Fibroblast of lung (primary cell): ENCODE measurements around the gene PWWP2B. TPM values are rescaled to one million over a fixed set of nuclear protein-coding genes. Genes with fewer than 3 reads are reported as not detected.

Experiments
- DNase-seq, 2 donors: peaks; one replicate each; pipeline versions ENCODE4 v3.0.0 to v3.0.0-alpha.2; 2010; ENCODE audit warnings: low read depth in 2 of 2
- H2AFZ ChIP-seq: 2 replicates; pipeline ENCODE4 v1.5.1; 2012; ENCODE audit warnings: low read length, control low read depth, inconsistent platforms
- H3K27ac ChIP-seq: 2 replicates; pipeline ENCODE4 v1.5.1; 2011; ENCODE audit warnings: low read length, control low read depth; ENCODE audit not compliant: insufficient read depth
- H3K27me3 ChIP-seq: 2 replicates; pipeline ENCODE4 v1.5.1; 2011; ENCODE audit warnings: mild to moderate bottlenecking, low read length; ENCODE audit not compliant: control insufficient read depth, insufficient read depth
- H3K36me3 ChIP-seq: 2 replicates; pipeline ENCODE4 v1.5.1; 2011; ENCODE audit warnings: low read length; ENCODE audit not compliant: control insufficient read depth, insufficient read depth
- H3K4me1 ChIP-seq: 2 replicates; pipeline ENCODE4 v1.5.1; 2011; ENCODE audit warnings: low read length; ENCODE audit not compliant: control insufficient read depth, insufficient read depth; ENCODE audit errors: extremely low read depth
- H3K4me2 ChIP-seq: 2 replicates; pipeline ENCODE4 v1.5.1; 2011; ENCODE audit warnings: low read length, control low read depth; ENCODE audit not compliant: insufficient read depth; ENCODE audit errors: extremely low read depth
- H3K4me3 ChIP-seq, 4 experiments: fragments of 200-600 bp in 1 of 4; sonication (generic) in 1 of 4; replicated peaks in 1 of 4; 2 replicates each; pipeline ENCODE4 v1.5.1; 2011 to 2016; ENCODE audit warnings: low read length in 4 of 4, low read depth in 3 of 4, mild to moderate bottlenecking in 3 of 4, control low read depth in 2 of 4, inconsistent platforms in 1 of 4, mixed read lengths in 1 of 4; ENCODE audit not compliant: insufficient read depth in 1 of 4; ENCODE audit errors: control extremely low read depth in 1 of 4
- H3K79me2 ChIP-seq: 2 replicates; pipeline ENCODE4 v1.5.1; 2012; ENCODE audit warnings: mild to moderate bottlenecking, low read length, inconsistent platforms; ENCODE audit not compliant: control insufficient read depth, insufficient read depth
- H3K9ac ChIP-seq: 2 replicates; pipeline ENCODE4 v1.5.1; 2011; ENCODE audit warnings: mild to moderate bottlenecking, low read length, control low read depth; ENCODE audit not compliant: insufficient read depth
- H3K9me3 ChIP-seq: 2 replicates; pipeline ENCODE4 v1.5.1; 2012; ENCODE audit warnings: low read depth, low read length; ENCODE audit not compliant: control insufficient read depth, insufficient read depth
- H4K20me1 ChIP-seq: 2 replicates; pipeline ENCODE4 v1.5.1; 2011; ENCODE audit warnings: low read length; ENCODE audit not compliant: control insufficient read depth, insufficient read depth; ENCODE audit errors: extremely low read depth
- EZH2 ChIP-seq: IDR thresholded peaks from 2 replicates; pipeline ENCODE4 v1.5.1; 2012; ENCODE audit warnings: low read length, control low read depth, mild to moderate bottlenecking; ENCODE audit errors: missing control alignments
- polyA plus RNA-seq, 2 donors: library from polyadenylated mRNA; depleted of rRNA in 1 of 2; stranded (reverse) in 1 of 2; unstranded in 1 of 2; fragments of >200 nt; gene quantifications; 2 replicates each; pipeline ENCODE4 v1.2.1, GENCODE V29; 2011 to 2012; ENCODE audit warnings: missing spikeins in 1 of 2
- total RNA-seq: library from RNA; depleted of rRNA; stranded (reverse); fragments of >200 nt; gene quantifications from 2 replicates; pipeline ENCODE4 v1.2.1, GENCODE V29; 2014
- TF ChIP-seq, protein P1 (sequence below), 2 donors: IDR thresholded peaks in 1 of 2; conservative IDR thresholded peaks in 1 of 2; 1 replicate in 1 of 2; 2 replicates in 1 of 2; pipeline ENCODE4 v1.5.1; 2011 to 2012; ENCODE audit warnings: low read length in 2 of 2, control low read depth in 1 of 2, inconsistent platforms in 1 of 2, low read depth in 1 of 2, mild to moderate bottlenecking in 1 of 2

The PWWP2B gene
- total and polyA plus RNA-seq, 2 donors (not counting 1 experiment from before 2014, with no cell fraction given) = 1.5 to 15.9 TPM

- Histone ChIP-seq H3K36me3 (no peaks in the 10 kb centered on the region), H3K27ac (no peak overlapping the region), H2AFZ (no peak overlapping the region), H3K4me2 (no peak overlapping the region), H3K4me1 (peaks cover 12% of the 10 kb centered on the region), H3K27me3 (no peaks in the 10 kb centered on the region), H3K79me2 (no peaks in the 10 kb centered on the region), H4K20me1 (no peaks in the 10 kb centered on the region), H3K9ac (no peak overlapping the region), H3K4me3 (no peak overlapping the region), H3K9me3 (no peaks in the 10 kb centered on the region)
- no peak for DNase-seq
- TF ChIP-seq EZH2 = no peak
- TF ChIP-seq, protein P1, sequence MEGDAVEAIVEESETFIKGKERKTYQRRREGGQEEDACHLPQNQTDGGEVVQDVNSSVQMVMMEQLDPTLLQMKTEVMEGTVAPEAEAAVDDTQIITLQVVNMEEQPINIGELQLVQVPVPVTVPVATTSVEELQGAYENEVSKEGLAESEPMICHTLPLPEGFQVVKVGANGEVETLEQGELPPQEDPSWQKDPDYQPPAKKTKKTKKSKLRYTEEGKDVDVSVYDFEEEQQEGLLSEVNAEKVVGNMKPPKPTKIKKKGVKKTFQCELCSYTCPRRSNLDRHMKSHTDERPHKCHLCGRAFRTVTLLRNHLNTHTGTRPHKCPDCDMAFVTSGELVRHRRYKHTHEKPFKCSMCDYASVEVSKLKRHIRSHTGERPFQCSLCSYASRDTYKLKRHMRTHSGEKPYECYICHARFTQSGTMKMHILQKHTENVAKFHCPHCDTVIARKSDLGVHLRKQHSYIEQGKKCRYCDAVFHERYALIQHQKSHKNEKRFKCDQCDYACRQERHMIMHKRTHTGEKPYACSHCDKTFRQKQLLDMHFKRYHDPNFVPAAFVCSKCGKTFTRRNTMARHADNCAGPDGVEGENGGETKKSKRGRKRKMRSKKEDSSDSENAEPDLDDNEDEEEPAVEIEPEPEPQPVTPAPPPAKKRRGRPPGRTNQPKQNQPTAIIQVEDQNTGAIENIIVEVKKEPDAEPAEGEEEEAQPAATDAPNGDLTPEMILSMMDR (conservative IDR thresholded peaks at IDR 0.05 in 1 of 2, IDR thresholded peaks at IDR 0.05 in 1 of 2; ENCODE audit: low read depth in 1 of 2, low read length in 2 of 2) = no peak
Observed at GRCh38 chr10:132423966-132424861, 27.2 kb downstream of the PWWP2B start.

- Histone ChIP-seq H3K4me3 (no peak overlapping the region), H3K4me2 (no peak overlapping the region), H3K27ac (no peak overlapping the region), H3K9ac (no peak overlapping the region), H3K4me1 (peaks cover 12% of the 10 kb centered on the region), H3K36me3 (no peaks in the 10 kb centered on the region), H4K20me1 (no peaks in the 10 kb centered on the region), H2AFZ (no peak overlapping the region), H3K79me2 (no peaks in the 10 kb centered on the region), H3K27me3 (no peaks in the 10 kb centered on the region), H3K9me3 (no peaks in the 10 kb centered on the region)
- no peak for DNase-seq
- TF ChIP-seq, protein P1 (conservative IDR thresholded peaks at IDR 0.05 in 1 of 2, IDR thresholded peaks at IDR 0.05 in 1 of 2; ENCODE audit: low read depth in 1 of 2, low read length in 2 of 2) = no peak
- no peak for TF ChIP-seq EZH2
Observed at GRCh38 chr10:132425029-132425756, 28.2 kb downstream of the PWWP2B start.

GRCh38 chr10:132425757-132426155 is 28.8 kb downstream of the PWWP2B start:
- no peak overlapping the region for H3K4me2 ChIP-seq
- H3K4me3 ChIP-seq = no peak overlapping the region
- no peaks in the 10 kb centered on the region for H3K27me3 ChIP-seq
- no peaks in the 10 kb centered on the region for H3K9me3 ChIP-seq
- H3K4me1 ChIP-seq = peaks cover 12% of the 10 kb centered on the region
- H2AFZ ChIP-seq = no peak overlapping the region
- no peaks in the 10 kb centered on the region for H4K20me1 ChIP-seq
- TF ChIP-seq, protein P1 (conservative IDR thresholded peaks at IDR 0.05 in 1 of 2, IDR thresholded peaks at IDR 0.05 in 1 of 2; ENCODE audit: low read depth in 1 of 2, low read length in 2 of 2) = no peak
- TF ChIP-seq EZH2 = no peak
- no peaks in the 10 kb centered on the region for H3K79me2 ChIP-seq
- no peak overlapping the region for H3K9ac ChIP-seq
- no peak overlapping the region for H3K27ac ChIP-seq
- DNase-seq = no peak
- no peaks in the 10 kb centered on the region for H3K36me3 ChIP-seq
